ENCODE results near the gene TTC24.

Gene TTC24

GRCh38 chr1:156538711-156539440, 40.6 kb upstream of the TTC24 start:
- in situ Hi-C loops (cut with HindIII; ENCODE audit: low sequenced_read_pairs): no loop called here
- no peak overlapping the region for H3K4me3 ChIP-seq (ENCODE audit: low read depth, low read length)
- TF ChIP-seq CTCF (IDR thresholded peaks at IDR 0.05; ENCODE audit: low read depth, low read length, missing control alignments): no peak
- no peak for DNase-seq (ENCODE audit: low read depth)

GRCh38 chr1:156539818-156540355, 39.6 kb upstream of the TTC24 start:
- DNase-seq (ENCODE audit: low read depth): no peak
- in situ Hi-C loops (cut with HindIII; ENCODE audit: low sequenced_read_pairs): no loop called here
- no peak overlapping the region for H3K4me3 ChIP-seq (ENCODE audit: low read depth, low read length)
- no peak for TF ChIP-seq CTCF (IDR thresholded peaks at IDR 0.05; ENCODE audit: low read depth, low read length, missing control alignments)

- H3K4me3 ChIP-seq (ENCODE audit: low read depth, low read length): no peak overlapping the region
- no peak for TF ChIP-seq CTCF (IDR thresholded peaks at IDR 0.05; ENCODE audit: low read depth, low read length, missing control alignments)
- DNase-seq (ENCODE audit: low read depth): no peak
- in situ Hi-C loops (cut with HindIII; ENCODE audit: low sequenced_read_pairs): no loop called here
Measured at GRCh38 chr1:156540955-156541354, 38.6 kb upstream of the TTC24 start.

DNA sequence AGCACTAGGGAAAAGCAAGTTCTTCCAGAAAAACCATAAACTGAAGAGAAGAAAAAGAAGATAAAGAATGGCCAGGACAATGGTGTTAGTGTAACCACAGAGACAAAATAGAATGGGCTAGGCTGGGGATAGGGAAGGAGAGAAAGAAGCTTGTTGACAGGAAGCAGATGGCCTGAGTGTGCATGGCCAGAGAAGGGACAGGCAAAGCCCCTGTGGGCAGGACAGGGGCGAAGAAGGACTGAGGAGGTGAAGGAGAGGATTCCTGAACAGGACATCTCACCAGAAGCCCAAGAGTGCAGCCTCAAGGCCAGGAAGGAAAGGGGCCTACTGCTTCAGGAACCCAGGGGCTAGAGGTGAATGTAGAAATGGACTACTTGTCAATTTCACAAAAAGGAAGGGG, 36.5 kb upstream of the TTC24 start:
- in situ Hi-C loops (cut with HindIII; ENCODE audit: low sequenced_read_pairs): no loop called here

GRCh38 chr1:156544592-156545102, 34.9 kb upstream of the TTC24 start:
- H3K4me3 ChIP-seq (ENCODE audit: low read depth, low read length): no peak overlapping the region
- in situ Hi-C loops (cut with HindIII; ENCODE audit: low sequenced_read_pairs): no loop called here
- no peak for TF ChIP-seq CTCF (IDR thresholded peaks at IDR 0.05; ENCODE audit: low read depth, low read length, missing control alignments)
- no peak for DNase-seq (ENCODE audit: low read depth)

More for the DNA sequence above, 36.5 kb upstream of the TTC24 start:
- TF ChIP-seq CTCF (IDR thresholded peaks at IDR 0.05; ENCODE audit: low read depth, low read length, missing control alignments): no peak
- H3K4me3 ChIP-seq (ENCODE audit: low read depth, low read length): no peak overlapping the region
- no peak for DNase-seq (ENCODE audit: low read depth)

- no peak for TF ChIP-seq CTCF (IDR thresholded peaks at IDR 0.05; ENCODE audit: low read depth, low read length, missing control alignments)
- in situ Hi-C loops (cut with HindIII; ENCODE audit: low sequenced_read_pairs): no loop called here
- no peak overlapping the region for H3K4me3 ChIP-seq (ENCODE audit: low read depth, low read length)
- DNase-seq (ENCODE audit: low read depth): no peak
Measured at GRCh38 chr1:156546267-156546666, 33.3 kb upstream of the TTC24 start.
